Esophagus muscularis mucosa (tissue), 4 donors: ENCODE data around the gene ANKS1A.
"Not testable (repeated sequence)": the region's sequence is repeated elsewhere in the genome, so short reads cannot be mapped to it uniquely, and the experiment has no call there.

Experiments
- CTCF ChIP-seq, 3 experiments: fragments of 200-600 bp in 2 of 3; fragments of 450-650 bp in 1 of 3; sonication (generic) in 2 of 3; IDR thresholded peaks; one replicate each; pipeline ENCODE4 v1.5.1; 2017 to 2019; ENCODE audit warnings: antibody characterized with exemption in 3 of 3, mild to moderate bottlenecking in 2 of 3, moderate library complexity in 1 of 3
- EP300 ChIP-seq: sonication (generic); formaldehyde crosslinking; IDR thresholded peaks from one replicate; pipeline ENCODE4 v1.6.1; 2017; ENCODE audit warnings: antibody characterized with exemption
- POLR2A ChIP-seq: fragments of 450-650 bp; IDR thresholded peaks from one replicate; pipeline ENCODE4 v1.6.1; 2017; ENCODE audit warnings: antibody characterized with exemption, moderate library complexity, mild to moderate bottlenecking, low read depth
- POLR2AphosphoS5 ChIP-seq, 2 donors: sonication (generic); formaldehyde crosslinking; IDR thresholded peaks; one replicate each; pipeline ENCODE4 v1.6.1; 2017; ENCODE audit warnings: antibody characterized with exemption in 2 of 2

GRCh38 chr6:35107208-35107607, 218.2 kb downstream of the ANKS1A start:
- TF ChIP-seq POLR2A; CTCF (IDR thresholded peaks at IDR 0.05); EP300; POLR2AphosphoS5 (IDR thresholded peaks at IDR 0.05): not testable (repeated sequence)
